DOHH2 (cell line): ENCODE results near the gene NUCB1.
"Not testable (repeated sequence)": the region's sequence is repeated elsewhere in the genome, so short reads cannot be mapped to it uniquely, and the experiment has no call there.

Source experiments
- H3F3A ChIP-seq: fragments of 200-600 bp; sonication (generic), shearing (Covaris generic); 2 replicates; pipeline ENCODE4 v1.6.0; 2016; ENCODE audit warnings: antibody characterized with exemption, mild to moderate bottlenecking; ENCODE audit not compliant: control insufficient read depth, insufficient read depth
- H3K27ac ChIP-seq: fragments of 200-600 bp; sonication (generic); 2 replicates; pipeline ENCODE4 v1.5.1; 2014; ENCODE audit warnings: low read depth, mild to moderate bottlenecking, low read length, moderate library complexity
- H3K27me3 ChIP-seq: fragments of 200-600 bp; sonication (generic); 2 replicates; pipeline ENCODE4 v1.6.1; 2014; ENCODE audit warnings: mild to moderate bottlenecking, low read length, mixed read lengths; ENCODE audit not compliant: control insufficient read depth
- H3K36me3 ChIP-seq: fragments of 200-600 bp; sonication (generic); 2 replicates; pipeline ENCODE4 v1.6.1; 2014; ENCODE audit warnings: mild to moderate bottlenecking, low read length, moderate library complexity, mixed read lengths; ENCODE audit not compliant: control insufficient read depth
- H3K4me1 ChIP-seq: fragments of 200-600 bp; sonication (generic); 2 replicates; pipeline ENCODE4 v1.6.1; 2014; ENCODE audit warnings: mild to moderate bottlenecking, low read length, mixed read lengths; ENCODE audit not compliant: control insufficient read depth
- H3K4me2 ChIP-seq: fragments of 200-600 bp; sonication (generic); 2 replicates; pipeline ENCODE4 v1.6.0; 2014; ENCODE audit warnings: mild to moderate bottlenecking, low read length, moderate library complexity
- H3K4me3 ChIP-seq: fragments of 200-600 bp; sonication (generic); 2 replicates; pipeline ENCODE4 v1.5.1; 2014; ENCODE audit warnings: mild to moderate bottlenecking, low read length, mixed read lengths
- H3K79me2 ChIP-seq: fragments of 200-600 bp; sonication (generic); 2 replicates; pipeline ENCODE4 v1.6.1; 2014; ENCODE audit warnings: mild to moderate bottlenecking, low read length, mixed read lengths; ENCODE audit not compliant: control insufficient read depth
- H3K9me2 ChIP-seq: fragments of 200-600 bp; sonication (generic); replicated peaks from 2 replicates; pipeline ENCODE4 v1.6.1; 2014; ENCODE audit warnings: mild to moderate bottlenecking, low read length, mixed read lengths; ENCODE audit not compliant: control insufficient read depth
- H3K9me3 ChIP-seq: fragments of 200-600 bp; sonication (generic); 2 replicates; pipeline ENCODE4 v1.6.1; 2014; ENCODE audit warnings: antibody characterized with exemption, low read length, mixed read lengths; ENCODE audit not compliant: control insufficient read depth, insufficient read depth
- H4K20me1 ChIP-seq: fragments of 200-600 bp; sonication (generic); 2 replicates; pipeline ENCODE4 v1.6.0; 2014; ENCODE audit warnings: low read depth, mild to moderate bottlenecking, antibody characterized with exemption, low read length, moderate library complexity; ENCODE audit not compliant: control insufficient read depth, insufficient read depth
- EZH2phosphoT487 ChIP-seq: fragments of 200-600 bp; sonication (generic); IDR thresholded peaks from 2 replicates; pipeline ENCODE4 v1.6.1; 2017; ENCODE audit warnings: borderline replicate concordance, mild to moderate bottlenecking, antibody characterized with exemption, low read length, moderate library complexity, mixed read lengths
- TF ChIP-seq, protein P1 (sequence below): fragments of 200-600 bp; sonication (generic); IDR thresholded peaks from one replicate; pipeline ENCODE4 v1.5.1; 2014; ENCODE audit warnings: antibody characterized with exemption, mild to moderate bottlenecking, low read depth, low read length; ENCODE audit not compliant: poor library complexity, severe bottlenecking

NUCB1 gene

DNA sequence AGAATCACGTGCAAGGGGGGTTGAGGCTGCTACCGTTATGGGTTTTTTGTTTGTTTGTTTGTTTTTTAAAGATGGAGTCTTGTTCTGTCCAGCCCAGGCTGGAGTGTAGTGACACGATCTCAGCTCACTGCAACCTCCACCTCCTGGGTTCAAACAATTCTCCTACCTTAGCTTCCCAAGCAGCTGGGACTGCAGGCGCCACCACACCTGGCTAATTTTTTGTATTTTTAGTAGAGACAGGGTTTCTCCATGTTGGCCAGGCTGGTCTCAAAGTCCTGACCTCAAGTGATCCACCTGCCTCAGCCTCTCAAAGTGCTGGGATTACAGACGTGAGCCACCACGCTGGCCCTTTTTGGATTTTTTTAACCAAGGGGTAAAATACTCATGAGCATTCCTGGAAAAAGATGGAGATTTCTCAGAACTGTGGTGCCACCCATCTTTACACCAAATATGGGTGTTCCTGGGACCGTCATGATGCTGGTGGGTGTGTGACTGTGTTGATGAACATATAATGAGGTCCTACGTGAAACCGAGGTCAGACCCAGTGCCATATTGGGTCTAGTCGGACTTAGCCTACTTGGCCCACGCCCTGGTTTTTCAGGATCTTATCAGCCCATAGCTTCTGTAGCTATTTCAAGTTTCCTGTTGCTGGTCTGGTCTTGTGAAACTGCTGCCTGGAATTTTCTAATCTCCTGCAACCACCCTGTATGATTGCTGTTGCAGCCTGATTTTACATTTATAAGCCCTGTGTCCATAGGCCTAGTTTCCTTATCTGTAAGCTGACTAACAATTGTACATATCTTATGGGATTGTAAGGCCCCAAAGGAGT lies 21.7 kb upstream of the NUCB1 start:
- Histone ChIP-seq H3K27ac (peak overlapping the region; percentile 96), H3K4me3 (no peak overlapping the region), H3K79me2 (peaks cover 30% of the 10 kb centered on the region), H3K9me2 (no peaks in the 10 kb centered on the region), H3K4me2 (peak overlapping the region; percentile 92; the same call in 1 of the 2 replicates), H3K4me1 (peaks cover 74% of the 10 kb centered on the region), H4K20me1 (peaks cover 8% of the 10 kb centered on the region; the same call in 1 of the 2 replicates), H3K9me3 (peaks cover 6% of the 10 kb centered on the region), H3K27me3 (no peaks in the 10 kb centered on the region), H3K36me3 (peaks cover 53% of the 10 kb centered on the region), H3F3A (peaks cover 61% of the 10 kb centered on the region)
- no peak for TF ChIP-seq EZH2phosphoT487
- TF ChIP-seq, protein P1, sequence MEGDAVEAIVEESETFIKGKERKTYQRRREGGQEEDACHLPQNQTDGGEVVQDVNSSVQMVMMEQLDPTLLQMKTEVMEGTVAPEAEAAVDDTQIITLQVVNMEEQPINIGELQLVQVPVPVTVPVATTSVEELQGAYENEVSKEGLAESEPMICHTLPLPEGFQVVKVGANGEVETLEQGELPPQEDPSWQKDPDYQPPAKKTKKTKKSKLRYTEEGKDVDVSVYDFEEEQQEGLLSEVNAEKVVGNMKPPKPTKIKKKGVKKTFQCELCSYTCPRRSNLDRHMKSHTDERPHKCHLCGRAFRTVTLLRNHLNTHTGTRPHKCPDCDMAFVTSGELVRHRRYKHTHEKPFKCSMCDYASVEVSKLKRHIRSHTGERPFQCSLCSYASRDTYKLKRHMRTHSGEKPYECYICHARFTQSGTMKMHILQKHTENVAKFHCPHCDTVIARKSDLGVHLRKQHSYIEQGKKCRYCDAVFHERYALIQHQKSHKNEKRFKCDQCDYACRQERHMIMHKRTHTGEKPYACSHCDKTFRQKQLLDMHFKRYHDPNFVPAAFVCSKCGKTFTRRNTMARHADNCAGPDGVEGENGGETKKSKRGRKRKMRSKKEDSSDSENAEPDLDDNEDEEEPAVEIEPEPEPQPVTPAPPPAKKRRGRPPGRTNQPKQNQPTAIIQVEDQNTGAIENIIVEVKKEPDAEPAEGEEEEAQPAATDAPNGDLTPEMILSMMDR, result no peak

DNA sequence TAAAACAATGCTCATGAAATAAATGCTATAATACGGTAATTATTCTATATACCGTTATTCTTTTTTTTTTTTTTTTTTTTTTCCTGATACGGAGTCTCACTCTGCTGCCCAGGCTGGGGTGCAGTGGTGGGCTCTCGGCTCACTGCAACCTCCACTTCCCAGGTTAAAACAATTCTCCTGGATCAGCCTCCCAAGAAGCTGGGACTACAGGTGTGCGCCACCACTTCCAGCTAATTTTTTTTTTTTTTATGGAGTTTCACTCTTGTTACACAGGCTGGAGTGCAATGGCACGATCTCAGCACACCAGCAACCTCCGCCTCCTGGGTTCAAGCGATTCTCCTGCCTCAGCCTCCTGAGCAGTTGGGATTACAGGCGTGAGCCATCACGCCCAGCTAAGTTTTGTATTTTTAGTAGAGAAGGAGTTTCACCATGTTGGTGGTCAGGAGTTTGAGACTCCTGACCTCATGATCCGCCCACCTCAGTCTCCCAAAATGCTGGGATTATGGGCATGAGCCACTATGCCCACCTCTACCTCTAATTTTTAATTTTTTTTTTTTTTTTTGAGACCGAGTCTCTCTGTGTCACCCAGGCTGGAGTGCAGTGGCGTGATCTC lies 21.0 kb upstream of the NUCB1 start:
- H3K4me1 ChIP-seq, result peaks cover 74% of the 10 kb centered on the region
- H3K36me3 ChIP-seq, result peaks cover 45% of the 10 kb centered on the region
- no peak overlapping the region for H3K4me2 ChIP-seq
- H3K27me3 ChIP-seq, result no peaks in the 10 kb centered on the region
- H4K20me1 ChIP-seq, result peaks cover under 1% of the 10 kb centered on the region; the same call in 1 of the 2 replicates
- H3K4me3 ChIP-seq, result no peak overlapping the region
- peaks cover 23% of the 10 kb centered on the region for H3K79me2 ChIP-seq
- no peaks in the 10 kb centered on the region for H3K9me2 ChIP-seq
- H3K27ac ChIP-seq, result peak overlapping the region; percentile 96
- no peak for TF ChIP-seq EZH2phosphoT487
- TF ChIP-seq, protein P1, result no peak
- H3F3A ChIP-seq, result peaks cover 54% of the 10 kb centered on the region
- H3K9me3 ChIP-seq, result peaks cover 6% of the 10 kb centered on the region

DNA sequence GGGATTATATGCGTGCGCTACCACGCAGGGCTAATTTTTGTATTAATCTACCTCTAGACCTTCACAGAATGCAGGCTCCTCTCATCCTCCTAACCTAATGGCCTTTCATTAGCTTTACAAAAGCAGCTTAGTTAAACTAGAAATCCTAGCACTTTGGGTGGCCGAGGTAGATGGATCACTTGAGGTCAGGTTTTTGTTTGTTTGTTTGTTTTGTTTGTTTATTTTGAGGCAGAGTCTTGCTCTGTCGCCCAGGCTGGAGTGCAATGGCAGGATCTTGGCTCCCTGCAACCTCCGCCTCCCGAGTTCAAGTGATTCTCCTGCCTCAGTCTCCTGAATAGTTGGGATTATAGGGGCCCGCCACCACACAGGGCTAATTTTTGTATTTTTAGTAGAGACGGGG lies 20.4 kb upstream of the NUCB1 start:
- H3K27me3 ChIP-seq, H4K20me1 ChIP-seq, H3K4me2 ChIP-seq, H3K9me2 ChIP-seq, H3K9me3 ChIP-seq, H3K4me3 ChIP-seq: not testable (repeated sequence)
- peaks cover 72% of the 10 kb centered on the region for H3K4me1 ChIP-seq
- H3K27ac ChIP-seq, result peak overlapping the region; percentile 96
- H3K36me3 ChIP-seq, result peaks cover 40% of the 10 kb centered on the region
- peaks cover 17% of the 10 kb centered on the region for H3K79me2 ChIP-seq
- peaks cover 48% of the 10 kb centered on the region for H3F3A ChIP-seq
